KMS-11 (cell line): ENCODE results near the gene GLS.
A peak's percentile ranks its signal among the peaks of the same experiment; 100 is the strongest.

Experiments used
- H2AFZ ChIP-seq: fragments of 200-600 bp; sonication (generic); 2 replicates; pipeline ENCODE4 v1.6.1; 2016; ENCODE audit warnings: antibody characterized with exemption, mixed run types, low read depth
- H3K27ac ChIP-seq: fragments of 200-600 bp; sonication (generic); 2 replicates; pipeline ENCODE4 v1.6.1; 2016; ENCODE audit warnings: mild to moderate bottlenecking, mixed run types
- H3K27me3 ChIP-seq: fragments of 200-600 bp; sonication (generic); 2 replicates; pipeline ENCODE4 v1.6.1; 2017; ENCODE audit warnings: mild to moderate bottlenecking, low read depth, mixed run types, moderate library complexity; ENCODE audit not compliant: insufficient read depth
- H3K36me3 ChIP-seq: fragments of 200-600 bp; sonication (generic); 2 replicates; pipeline ENCODE4 v1.6.1; 2017; ENCODE audit warnings: mild to moderate bottlenecking, mixed run types; ENCODE audit not compliant: insufficient read depth
- H3K4me1 ChIP-seq: fragments of 200-600 bp; sonication (generic); 2 replicates; pipeline ENCODE4 v1.6.1; 2016; ENCODE audit warnings: mild to moderate bottlenecking, low read depth, mixed run types; ENCODE audit not compliant: poor library complexity, severe bottlenecking
- H3K4me2 ChIP-seq: fragments of 200-600 bp; sonication (generic); 2 replicates; pipeline ENCODE4 v1.7.0; 2016; ENCODE audit warnings: mild to moderate bottlenecking, mixed run types
- H3K4me3 ChIP-seq: fragments of 200-600 bp; sonication (generic); IDR thresholded peaks from 2 replicates; pipeline ENCODE4 v1.6.1; 2017; ENCODE audit warnings: low read depth, low read length, mixed read lengths; ENCODE audit not compliant: insufficient read depth
- H3K79me2 ChIP-seq: fragments of 200-600 bp; sonication (generic); 2 replicates; pipeline ENCODE4 v1.6.1; 2016; ENCODE audit warnings: low read depth, mixed run types; ENCODE audit not compliant: insufficient read depth
- H3K9ac ChIP-seq: fragments of 200-600 bp; sonication (generic); 2 replicates; pipeline ENCODE4 v1.6.1; 2016; ENCODE audit warnings: mild to moderate bottlenecking, mixed run types
- H4K20me1 ChIP-seq: fragments of 200-600 bp; sonication (generic); 2 replicates; pipeline ENCODE4 v1.6.1; 2016; ENCODE audit warnings: mild to moderate bottlenecking, mixed run types; ENCODE audit not compliant: insufficient read depth
- CTCF ChIP-seq: fragments of 200-600 bp; sonication (generic); conservative IDR thresholded peaks from 2 replicates; pipeline ENCODE4 v1.6.1; 2017; ENCODE audit warnings: low read depth, mild to moderate bottlenecking, antibody characterized with exemption, low read length, moderate library complexity, mixed read lengths

The GLS gene

GRCh38 chr2:190891889-190892288, 11.3 kb downstream of the GLS start:
- Histone ChIP-seq H3K27ac (no peak overlapping the region), H2AFZ (no peak overlapping the region), H3K36me3 (peaks cover 10% of the 10 kb centered on the region; the same call in 1 of the 2 replicates), H3K9ac (no peak overlapping the region), H4K20me1 (peaks cover 37% of the 10 kb centered on the region), H3K4me1 (peaks cover 86% of the 10 kb centered on the region), H3K4me2 (no peak overlapping the region), H3K79me2 (peaks cover 83% of the 10 kb centered on the region), H3K27me3 (no peaks in the 10 kb centered on the region), H3K4me3 (no peak overlapping the region)
- TF ChIP-seq CTCF, result no peak

GRCh38 chr2:190893157-190893556, 12.5 kb downstream of the GLS start:
- H2AFZ ChIP-seq, result no peak overlapping the region
- peaks cover 10% of the 10 kb centered on the region; the same call in 1 of the 2 replicates for H3K36me3 ChIP-seq
- H3K9ac ChIP-seq, result no peak overlapping the region
- no peak overlapping the region for H3K4me2 ChIP-seq
- H3K27me3 ChIP-seq, result no peaks in the 10 kb centered on the region
- TF ChIP-seq CTCF, result no peak
- no peak overlapping the region for H3K27ac ChIP-seq
- peaks cover 71% of the 10 kb centered on the region for H3K79me2 ChIP-seq
- H4K20me1 ChIP-seq, result peaks cover 24% of the 10 kb centered on the region
- peaks cover 78% of the 10 kb centered on the region for H3K4me1 ChIP-seq
- H3K4me3 ChIP-seq, result no peak overlapping the region

GRCh38 chr2:190896477-190896876, 15.9 kb downstream of the GLS start:
- peak overlapping the region; percentile 6 for H3K4me2 ChIP-seq
- no peak for TF ChIP-seq CTCF
- no peak overlapping the region for H3K4me3 ChIP-seq
- no peak overlapping the region for H2AFZ ChIP-seq
- H4K20me1 ChIP-seq, result peaks cover 12% of the 10 kb centered on the region
- H3K36me3 ChIP-seq, result peaks cover 20% of the 10 kb centered on the region; the same call in 1 of the 2 replicates
- no peak overlapping the region for H3K9ac ChIP-seq
- no peaks in the 10 kb centered on the region for H3K27me3 ChIP-seq
- H3K79me2 ChIP-seq, result peaks cover 38% of the 10 kb centered on the region
- peak overlapping the region; percentile 11; the same call in 1 of the 2 replicates for H3K27ac ChIP-seq
- H3K4me1 ChIP-seq, result peaks cover 46% of the 10 kb centered on the region

- H3K27ac ChIP-seq, result no peak overlapping the region
- H4K20me1 ChIP-seq, result no peaks in the 10 kb centered on the region
- peaks cover 32% of the 10 kb centered on the region; the same call in 1 of the 2 replicates for H3K36me3 ChIP-seq
Measured at GRCh38 chr2:190903693-190904450, 23.3 kb downstream of the GLS start.

More at GRCh38 chr2:190903693-190904450, 23.3 kb downstream of the GLS start:
- Histone ChIP-seq H3K79me2 (peaks cover 5% of the 10 kb centered on the region; the same call in 1 of the 2 replicates), H3K9ac (no peak overlapping the region), H3K4me3 (no peak overlapping the region), H3K4me2 (no peak overlapping the region), H3K27me3 (no peaks in the 10 kb centered on the region), H2AFZ (no peak overlapping the region), H3K4me1 (peaks cover 8% of the 10 kb centered on the region)
- TF ChIP-seq CTCF, result no peak
